GM18873 (cell line): ENCODE data around the gene RIOX2.

Experiments used
- ATAC-seq: cut with Tn5 transposase; IDR thresholded peaks from one replicate; pipeline ENCODE4 v1.9.1; 2021; ENCODE audit warnings: mild to moderate bottlenecking, moderate library complexity, moderate number of reproducible peaks; ENCODE audit not compliant: unreplicated experiment, low FRiP score

Gene RIOX2

DNA sequence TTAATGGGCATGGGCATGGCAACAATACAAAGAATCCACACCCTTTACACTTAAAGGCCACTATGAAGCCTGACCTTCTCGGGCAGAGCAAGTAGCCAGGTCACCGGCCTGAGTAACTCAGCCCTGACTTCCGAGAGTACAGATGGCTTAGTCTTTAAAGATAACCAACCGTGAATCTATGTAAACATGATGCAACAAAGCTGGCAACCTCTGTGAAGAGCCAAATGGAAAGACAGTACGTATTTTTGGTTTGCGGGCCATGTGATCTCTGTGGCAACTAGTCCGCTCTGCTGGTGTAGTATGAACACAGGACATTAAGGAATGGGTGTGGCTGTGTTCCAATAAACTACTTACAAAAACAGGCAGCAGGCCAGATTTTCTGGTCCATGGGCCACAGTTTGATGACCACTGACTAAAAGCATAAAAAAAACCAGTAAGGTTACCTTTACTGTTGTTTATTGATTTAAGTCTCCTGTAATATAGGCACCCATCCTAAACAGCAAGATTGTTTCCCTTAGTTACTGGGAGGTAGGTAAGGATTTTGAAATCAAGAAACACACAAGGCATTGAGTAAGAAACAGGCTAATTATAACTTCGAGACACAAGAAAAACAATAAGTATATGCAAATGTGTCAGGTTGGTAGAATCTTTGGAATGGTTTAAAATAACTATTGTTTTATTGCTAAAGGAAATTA lies 14.5 kb downstream of the RIOX2 start:
- ATAC-seq = no peak

DNA sequence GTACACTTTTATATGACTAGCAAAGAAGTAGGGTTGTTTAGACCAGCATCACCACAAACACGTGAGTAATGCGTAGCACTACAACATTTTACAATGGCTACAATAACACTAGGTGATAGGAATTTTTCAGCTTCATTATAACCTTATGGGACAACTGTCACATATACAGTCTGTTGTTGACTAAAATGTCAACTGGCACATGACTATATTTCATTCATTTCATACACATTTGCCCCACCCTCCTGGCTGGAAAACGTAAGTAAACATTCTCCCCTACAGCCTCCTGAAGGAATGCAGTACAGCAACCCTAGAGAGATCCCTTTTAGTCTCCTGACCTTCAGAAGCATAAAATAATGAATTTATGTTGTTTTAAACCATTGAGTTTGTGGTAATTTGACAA lies 16.2 kb downstream of the RIOX2 start:
- no peak for ATAC-seq

DNA sequence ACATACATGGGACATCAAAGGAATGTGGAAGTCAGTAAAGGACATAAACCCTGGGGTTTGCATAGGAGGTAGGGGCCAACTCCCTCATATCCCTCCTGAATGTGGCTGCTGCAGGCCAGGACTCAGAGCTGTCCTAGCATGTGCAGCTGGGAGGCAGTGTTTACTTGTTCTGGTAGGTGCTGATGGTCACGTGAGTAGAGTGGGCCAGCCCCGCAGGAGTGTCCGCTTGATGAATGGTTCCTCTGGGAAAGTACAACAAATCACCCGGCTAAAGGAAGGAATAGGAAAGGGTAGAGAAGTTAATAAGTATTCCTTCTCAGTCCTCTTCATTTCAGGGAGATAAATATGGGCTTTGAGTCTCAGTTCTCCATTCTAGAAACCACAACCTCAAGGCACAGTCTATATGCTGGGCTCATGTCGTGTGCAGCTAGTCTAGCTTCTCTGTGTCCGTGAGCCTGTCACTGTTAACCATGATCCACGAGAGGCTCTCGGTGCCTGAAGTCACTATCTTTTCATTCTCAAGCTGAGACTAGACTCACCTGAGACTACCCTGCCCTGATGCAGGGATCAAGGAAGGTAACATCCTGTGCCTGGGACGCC lies 17.9 kb downstream of the RIOX2 start:
- no peak for ATAC-seq

GRCh38 chr3:97952872-97953271 lies 19.4 kb downstream of the RIOX2 start:
- no peak for ATAC-seq

DNA sequence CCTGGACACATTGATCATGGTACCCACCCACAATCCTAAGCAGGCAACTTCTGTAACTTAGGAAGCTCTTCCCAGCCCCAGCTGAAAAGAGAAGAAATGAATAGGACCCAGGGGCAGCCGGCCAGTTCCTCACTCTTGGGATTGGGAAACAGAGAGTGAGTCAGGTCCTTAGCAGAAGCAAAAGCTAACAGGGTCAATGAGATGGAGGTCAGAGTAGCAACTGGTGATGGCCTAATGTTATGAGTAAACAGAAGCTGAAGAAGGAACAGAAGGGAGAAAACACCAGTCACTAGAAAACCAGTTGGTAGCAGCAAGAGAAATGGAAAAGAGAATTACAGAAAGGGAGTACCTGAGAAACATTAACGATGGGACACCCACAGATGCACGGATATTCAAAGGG lies 20.0 kb downstream of the RIOX2 start:
- ATAC-seq = no peak

DNA sequence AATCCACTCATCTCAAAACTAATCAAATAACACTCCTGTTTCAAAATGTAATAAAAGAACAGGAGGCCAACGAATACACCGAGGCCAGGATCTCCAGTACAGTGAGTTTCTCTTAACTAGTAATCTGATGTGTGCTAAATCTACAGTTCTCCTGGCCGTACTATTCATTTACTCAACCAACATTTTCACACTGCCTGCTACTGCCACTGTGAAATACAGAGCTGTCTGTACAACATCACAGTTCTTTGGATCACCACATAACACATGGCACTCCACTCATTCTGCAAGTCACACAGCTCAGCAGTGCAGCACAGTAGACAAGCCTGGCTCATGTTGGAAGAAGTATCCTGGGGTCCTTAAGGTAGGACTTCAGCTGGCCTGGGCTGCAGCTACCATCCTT lies 21.9 kb downstream of the RIOX2 start:
- no peak for ATAC-seq

DNA sequence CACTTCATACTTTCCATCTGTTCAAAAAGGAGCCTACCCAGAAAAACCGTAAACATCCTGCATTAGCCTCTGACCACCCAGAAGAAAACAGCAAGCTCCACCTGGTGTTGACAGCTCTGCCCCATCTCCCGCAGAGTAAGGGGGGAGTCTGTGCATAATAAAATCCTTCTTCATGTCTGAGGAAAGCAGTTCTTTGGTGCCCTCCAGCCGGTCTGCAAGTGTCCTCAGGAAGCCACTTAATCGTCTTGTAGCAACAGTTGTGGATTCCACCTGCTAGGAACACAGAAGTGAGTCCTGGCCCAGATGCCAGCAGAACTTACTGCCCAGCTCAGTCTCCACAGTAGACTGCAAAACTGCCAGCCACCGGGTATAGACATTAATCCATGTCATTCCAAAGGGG lies 22.5 kb downstream of the RIOX2 start:
- no peak for ATAC-seq

DNA sequence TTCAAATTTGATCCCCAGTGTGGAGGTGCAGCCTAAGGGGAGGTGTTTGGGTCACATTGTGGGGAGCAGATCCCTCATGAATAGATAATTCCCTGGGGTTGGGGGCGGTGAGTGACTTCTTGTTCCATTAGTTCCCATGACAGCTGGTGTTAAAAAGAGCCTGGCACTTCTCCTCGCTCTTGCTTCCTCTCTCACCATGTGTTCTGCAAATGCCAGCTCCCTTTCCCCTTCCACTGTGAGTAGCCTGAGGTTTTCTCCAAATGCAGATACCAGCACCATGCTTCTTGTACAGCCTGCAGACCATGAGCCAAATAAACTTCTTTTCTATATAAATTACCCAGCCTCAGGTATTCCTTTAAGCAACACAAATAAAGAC lies 23.1 kb downstream of the RIOX2 start:
- no peak for ATAC-seq

DNA sequence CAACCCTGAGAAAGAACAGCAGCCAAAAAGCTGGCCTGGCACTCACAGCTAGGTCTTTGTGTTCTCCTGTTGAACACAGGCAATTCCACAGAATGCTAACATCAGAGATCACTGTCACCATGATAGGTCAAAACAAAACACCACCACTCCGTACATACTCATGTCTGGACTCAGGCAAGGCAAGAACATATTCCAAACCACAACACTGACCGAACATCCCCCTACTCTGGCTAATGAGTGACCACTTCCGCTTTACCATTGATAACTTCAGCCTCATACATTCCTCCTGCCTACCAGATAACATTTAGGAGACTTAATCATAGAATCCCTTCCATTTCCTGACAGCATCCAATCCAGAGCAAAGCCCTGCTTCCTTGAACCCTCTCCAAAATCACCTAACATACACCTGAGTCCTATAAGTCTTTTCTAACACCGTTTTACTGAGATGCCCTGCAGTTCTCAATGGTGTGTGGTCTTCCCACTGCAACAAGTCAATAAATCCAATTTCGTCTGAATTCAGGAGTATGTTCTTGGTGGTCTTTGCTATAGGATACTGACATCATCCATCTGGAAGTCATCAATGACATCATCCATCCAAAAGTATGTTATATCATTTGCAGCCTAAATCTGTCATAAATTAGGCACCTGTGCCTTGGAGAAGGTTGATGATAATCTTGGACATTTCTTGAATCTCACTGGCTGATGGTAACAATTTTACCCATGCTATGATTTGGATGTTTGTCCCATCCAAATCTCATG lies 23.7 kb downstream of the RIOX2 start:
- no peak for ATAC-seq

- ATAC-seq = no peak
Observed at GRCh38 chr3:97942801-97943546, 29.3 kb downstream of the RIOX2 start.

GRCh38 chr3:97940034-97940433 lies 32.2 kb downstream of the RIOX2 start:
- ATAC-seq = no peak

GRCh38 chr3:97939401-97939800 lies 32.8 kb downstream of the RIOX2 start:
- no peak for ATAC-seq

DNA sequence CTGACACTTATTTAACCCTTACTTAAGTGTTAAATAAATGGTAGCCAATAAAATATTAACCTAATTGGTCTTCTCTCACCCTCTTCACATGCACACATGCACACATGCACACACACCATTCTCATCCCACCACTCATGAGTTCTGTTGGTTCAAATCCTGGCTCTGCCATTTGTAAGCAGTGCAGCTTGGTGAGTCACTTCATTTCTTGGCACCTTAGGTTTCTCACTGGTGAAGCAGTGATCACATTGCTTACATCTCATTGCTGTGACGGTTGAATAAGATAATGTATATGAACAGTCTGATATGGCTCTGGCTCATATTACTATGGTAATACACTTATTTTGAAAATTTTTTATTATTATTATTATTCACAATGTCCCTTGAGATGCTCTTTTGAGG lies 33.8 kb downstream of the RIOX2 start:
- ATAC-seq = no peak

DNA sequence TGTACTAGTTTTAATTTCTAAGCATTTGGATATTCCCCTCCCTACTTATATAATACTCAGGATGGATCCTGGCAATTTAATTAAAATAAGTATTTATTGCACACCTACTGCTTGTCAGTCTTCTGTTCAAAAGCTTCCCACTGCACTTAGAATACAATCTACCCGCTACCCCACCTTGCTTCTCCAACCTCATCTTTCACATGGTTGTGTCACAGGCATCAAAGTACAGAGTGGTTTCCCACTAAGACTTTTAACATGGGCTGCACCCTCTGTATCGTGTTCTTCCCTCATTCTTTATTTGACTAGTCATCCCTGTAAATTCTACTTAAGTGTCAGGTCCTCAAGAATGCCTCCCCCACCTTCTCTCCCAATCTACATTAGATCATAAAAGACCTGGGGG lies 35.0 kb downstream of the RIOX2 start:
- no peak for ATAC-seq

DNA sequence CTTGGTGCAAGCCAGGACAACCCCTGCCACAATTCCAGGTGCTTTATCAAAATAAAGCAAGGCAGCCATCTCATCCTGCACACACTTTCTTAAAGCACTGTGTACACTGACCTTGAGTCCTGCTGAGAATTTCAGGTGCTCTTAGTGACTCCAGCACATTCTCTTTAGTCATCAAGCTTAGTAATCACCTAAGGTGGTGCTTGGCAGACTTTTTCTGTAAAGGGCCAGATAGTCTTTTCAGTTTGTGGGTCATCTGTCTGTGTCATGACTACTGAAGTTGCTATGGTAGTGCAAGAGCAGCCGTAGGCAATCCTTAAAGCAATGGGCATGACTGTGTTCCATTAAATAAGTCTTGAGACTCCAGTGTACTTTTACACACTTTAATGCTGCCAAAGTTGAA lies 36.4 kb downstream of the RIOX2 start:
- ATAC-seq = no peak

DNA sequence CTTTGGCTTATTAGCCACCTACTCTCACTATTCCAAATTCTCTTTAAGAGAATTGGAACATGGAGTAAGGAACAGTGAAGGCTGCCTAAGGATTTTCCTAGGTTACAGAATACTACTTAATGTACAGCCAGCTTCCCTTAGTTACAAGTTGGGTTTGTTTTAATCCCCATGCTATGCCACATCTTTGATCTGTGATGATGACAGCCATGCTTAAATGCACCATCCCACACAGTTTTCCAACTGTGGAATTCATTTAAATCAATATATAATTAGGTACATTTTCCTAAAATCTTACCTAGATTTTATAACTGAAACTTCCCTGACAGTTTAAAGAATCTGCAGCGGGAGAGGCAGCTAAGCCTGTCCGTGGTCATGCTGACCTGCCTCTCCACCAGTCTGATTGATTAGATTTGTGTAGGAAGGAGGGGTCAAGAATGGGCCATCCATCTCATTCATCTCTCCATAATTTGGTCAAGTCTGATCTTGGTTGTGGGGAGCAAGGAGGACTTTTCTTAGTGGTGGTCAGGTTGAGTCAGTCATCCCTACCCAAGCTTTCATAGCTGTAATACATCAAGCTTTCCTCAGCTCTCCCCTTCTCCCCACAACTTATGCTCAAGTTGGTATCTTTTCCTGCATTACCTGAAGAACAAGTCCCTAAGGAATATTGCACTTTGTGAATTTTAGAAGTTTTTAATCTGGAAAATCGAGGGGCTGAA lies 37.1 kb downstream of the RIOX2 start:
- ATAC-seq = no peak

- no peak for ATAC-seq
Observed at GRCh38 chr3:97932387-97932801, 39.8 kb downstream of the RIOX2 start.

GRCh38 chr3:97931218-97931617 lies 41.0 kb downstream of the RIOX2 start:
- ATAC-seq = no peak

DNA sequence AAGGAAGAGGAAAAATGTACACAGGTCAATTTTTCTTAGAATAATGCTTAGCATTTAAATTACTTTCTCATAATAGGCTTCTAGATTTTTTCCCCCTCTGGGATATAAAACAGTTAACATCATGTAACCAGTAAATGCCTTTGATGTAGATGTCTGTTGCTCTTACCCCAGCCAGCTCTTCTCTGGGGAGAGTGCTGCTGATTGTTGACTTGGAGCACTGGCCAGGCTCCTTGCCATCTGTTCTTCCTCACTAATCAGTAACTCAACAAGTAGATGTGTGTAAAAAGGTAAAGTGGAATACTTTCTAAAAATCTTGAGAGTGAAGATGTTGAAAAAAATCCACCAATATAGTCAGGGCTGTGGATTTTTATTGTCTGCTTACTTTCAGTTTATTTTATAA lies 42.2 kb downstream of the RIOX2 start:
- no peak for ATAC-seq

GRCh38 chr3:97928986-97929385 lies 43.2 kb downstream of the RIOX2 start:
- ATAC-seq = no peak

DNA sequence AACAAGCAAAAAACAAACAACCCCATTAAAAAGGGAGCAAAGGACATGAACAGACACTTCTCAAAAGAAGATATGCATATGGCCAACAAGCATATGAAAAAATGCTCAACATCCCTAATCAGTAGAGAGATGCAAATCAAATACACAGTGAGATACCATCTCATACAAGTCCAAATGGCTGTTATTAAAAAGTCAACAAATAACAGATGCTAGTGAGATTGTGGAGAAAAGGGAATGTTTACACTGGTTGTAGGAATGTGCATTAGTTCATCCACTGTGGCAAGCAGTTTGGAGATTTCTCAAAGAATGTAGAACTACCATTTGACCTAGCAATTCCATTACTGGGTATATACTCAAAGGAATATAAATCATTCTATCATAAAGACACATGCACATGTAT lies 44.5 kb downstream of the RIOX2 start:
- no peak for ATAC-seq
